Measurements from ENCODE around the gene ELMO1. TPM values are rescaled to one million over a fixed set of nuclear protein-coding genes. Genes with fewer than 3 reads are reported as not detected.

ELMO1 gene
- total and polyA plus RNA-seq, 2 experiments from 2014 or later, result 6.5 to 24.9 TPM

- TF ChIP-seq, protein P1, sequence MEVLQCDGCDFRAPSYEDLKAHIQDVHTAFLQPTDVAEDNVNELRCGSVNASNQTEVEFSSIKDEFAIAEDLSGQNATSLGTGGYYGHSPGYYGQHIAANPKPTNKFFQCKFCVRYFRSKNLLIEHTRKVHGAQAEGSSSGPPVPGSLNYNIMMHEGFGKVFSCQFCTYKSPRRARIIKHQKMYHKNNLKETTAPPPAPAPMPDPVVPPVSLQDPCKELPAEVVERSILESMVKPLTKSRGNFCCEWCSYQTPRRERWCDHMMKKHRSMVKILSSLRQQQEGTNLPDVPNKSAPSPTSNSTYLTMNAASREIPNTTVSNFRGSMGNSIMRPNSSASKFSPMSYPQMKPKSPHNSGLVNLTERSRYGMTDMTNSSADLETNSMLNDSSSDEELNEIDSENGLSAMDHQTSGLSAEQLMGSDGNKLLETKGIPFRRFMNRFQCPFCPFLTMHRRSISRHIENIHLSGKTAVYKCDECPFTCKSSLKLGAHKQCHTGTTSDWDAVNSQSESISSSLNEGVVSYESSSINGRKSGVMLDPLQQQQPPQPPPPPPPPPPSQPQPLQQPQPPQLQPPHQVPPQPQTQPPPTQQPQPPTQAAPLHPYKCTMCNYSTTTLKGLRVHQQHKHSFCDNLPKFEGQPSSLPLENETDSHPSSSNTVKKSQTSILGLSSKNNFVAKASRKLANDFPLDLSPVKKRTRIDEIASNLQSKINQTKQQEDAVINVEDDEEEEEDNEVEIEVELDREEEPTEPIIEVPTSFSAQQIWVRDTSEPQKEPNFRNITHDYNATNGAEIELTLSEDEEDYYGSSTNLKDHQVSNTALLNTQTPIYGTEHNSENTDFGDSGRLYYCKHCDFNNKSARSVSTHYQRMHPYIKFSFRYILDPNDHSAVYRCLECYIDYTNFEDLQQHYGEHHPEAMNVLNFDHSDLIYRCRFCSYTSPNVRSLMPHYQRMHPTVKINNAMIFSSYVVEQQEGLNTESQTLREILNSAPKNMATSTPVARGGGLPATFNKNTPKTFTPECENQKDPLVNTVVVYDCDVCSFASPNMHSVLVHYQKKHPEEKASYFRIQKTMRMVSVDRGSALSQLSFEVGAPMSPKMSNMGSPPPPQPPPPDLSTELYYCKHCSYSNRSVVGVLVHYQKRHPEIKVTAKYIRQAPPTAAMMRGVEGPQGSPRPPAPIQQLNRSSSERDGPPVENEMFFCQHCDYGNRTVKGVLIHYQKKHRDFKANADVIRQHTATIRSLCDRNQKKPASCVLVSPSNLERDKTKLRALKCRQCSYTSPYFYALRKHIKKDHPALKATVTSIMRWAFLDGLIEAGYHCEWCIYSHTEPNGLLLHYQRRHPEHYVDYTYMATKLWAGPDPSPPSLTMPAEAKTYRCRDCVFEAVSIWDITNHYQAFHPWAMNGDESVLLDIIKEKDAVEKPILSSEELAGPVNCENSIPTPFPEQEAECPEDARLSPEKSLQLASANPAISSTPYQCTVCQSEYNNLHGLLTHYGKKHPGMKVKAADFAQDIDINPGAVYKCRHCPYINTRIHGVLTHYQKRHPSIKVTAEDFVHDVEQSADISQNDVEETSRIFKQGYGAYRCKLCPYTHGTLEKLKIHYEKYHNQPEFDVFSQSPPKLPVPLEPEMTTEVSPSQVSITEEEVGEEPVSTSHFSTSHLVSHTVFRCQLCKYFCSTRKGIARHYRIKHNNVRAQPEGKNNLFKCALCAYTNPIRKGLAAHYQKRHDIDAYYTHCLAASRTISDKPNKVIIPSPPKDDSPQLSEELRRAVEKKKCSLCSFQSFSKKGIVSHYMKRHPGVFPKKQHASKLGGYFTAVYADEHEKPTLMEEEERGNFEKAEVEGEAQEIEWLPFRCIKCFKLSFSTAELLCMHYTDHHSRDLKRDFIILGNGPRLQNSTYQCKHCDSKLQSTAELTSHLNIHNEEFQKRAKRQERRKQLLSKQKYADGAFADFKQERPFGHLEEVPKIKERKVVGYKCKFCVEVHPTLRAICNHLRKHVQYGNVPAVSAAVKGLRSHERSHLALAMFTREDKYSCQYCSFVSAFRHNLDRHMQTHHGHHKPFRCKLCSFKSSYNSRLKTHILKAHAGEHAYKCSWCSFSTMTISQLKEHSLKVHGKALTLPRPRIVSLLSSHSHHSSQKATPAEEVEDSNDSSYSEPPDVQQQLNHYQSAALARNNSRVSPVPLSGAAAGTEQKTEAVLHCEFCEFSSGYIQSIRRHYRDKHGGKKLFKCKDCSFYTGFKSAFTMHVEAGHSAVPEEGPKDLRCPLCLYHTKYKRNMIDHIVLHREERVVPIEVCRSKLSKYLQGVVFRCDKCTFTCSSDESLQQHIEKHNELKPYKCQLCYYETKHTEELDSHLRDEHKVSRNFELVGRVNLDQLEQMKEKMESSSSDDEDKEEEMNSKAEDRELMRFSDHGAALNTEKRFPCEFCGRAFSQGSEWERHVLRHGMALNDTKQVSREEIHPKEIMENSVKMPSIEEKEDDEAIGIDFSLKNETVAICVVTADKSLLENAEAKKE (CRISPR knock-in tag; IDR thresholded peaks at IDR 0.05), result no peak
- no peak for TF ChIP-seq ZNF114 (CRISPR knock-in tag; IDR thresholded peaks at IDR 0.05)
- TF ChIP-seq EZH2 (IDR thresholded peaks at IDR 0.05; ENCODE audit: low read depth, unreplicated experiment), result no peak
Observed at GRCh38 chr7:36994456-36995112, 454.1 kb downstream of the ELMO1 start (continued).

- H3K9me3 Mint-ChIP-seq, result no peaks in the 10 kb centered on the region; the same call in 2 of the 3 replicates
- no peaks in the 10 kb centered on the region for H3K36me3 ChIP-seq (ENCODE audit: insufficient read depth)
- peaks cover 3% of the 10 kb centered on the region; the same call in 1 of the 2 replicates for H3K9me2 ChIP-seq (ENCODE audit: insufficient read depth)
- H3K36me3 Mint-ChIP-seq (ENCODE audit: low read depth), result no peaks in the 10 kb centered on the region
- H3F3A ChIP-seq (replicated peaks; ENCODE audit: low read depth), result no peaks in the 10 kb centered on the region
- DNase-seq (ENCODE audit: low spot score), result peak; percentile 73
- peak overlapping the region; percentile 91 for H3K27ac Mint-ChIP-seq
- H3K79me2 ChIP-seq (replicated peaks; ENCODE audit: insufficient read depth), result no peaks in the 10 kb centered on the region
- H3K4me1 Mint-ChIP-seq, result peaks cover 24% of the 10 kb centered on the region
- peak overlapping the region; percentile 37 for H3K4me2 ChIP-seq
- TF ChIP-seq JUNB (IDR thresholded peaks at IDR 0.05; ENCODE audit: unreplicated experiment) (no peak), CTCF (conservative IDR thresholded peaks at IDR 0.05; ENCODE audit: low read depth in 2 of 2) (peak; percentile 92 to 94), CREB1 (CRISPR knock-in tag; IDR thresholded peaks at IDR 0.05; ENCODE audit: low read depth) (0 out of 2 replicates have a peak, but pooled peaks have one; percentile 32)
- H3K4me3 ChIP-seq, result no peak overlapping the region
- no peak overlapping the region for H2AFZ ChIP-seq
- H3K4me1 ChIP-seq (ENCODE audit: insufficient read depth), result peaks cover 9% of the 10 kb centered on the region; the same call in 1 of the 2 replicates
- H4K20me1 ChIP-seq (replicated peaks; ENCODE audit: insufficient read depth), result no peaks in the 10 kb centered on the region
- peak; percentile 84 for ATAC-seq
- peaks cover 2% of the 10 kb centered on the region for H3K27me3 Mint-ChIP-seq (ENCODE audit: insufficient read depth, low read depth, poor library complexity)
- peak overlapping the region; percentile 77; the same call in 1 of the 2 replicates for H3K27ac ChIP-seq (ENCODE audit: low read depth)
- H3K27me3 ChIP-seq (ENCODE audit: insufficient read depth), result no peaks in the 10 kb centered on the region
- H3K4me3 Mint-ChIP-seq, result peak overlapping the region; percentile 5; the same call in 1 of the 3 replicates
Observed at GRCh38 chr7:36986948-36987724, 461.5 kb downstream of the ELMO1 start.

Measured in GM23338 (cell line).